Skin epidermis (tissue), 12 donors: ENCODE measurements around the gene SUCNR1.

ENCODE experiments used
- H3K27ac ChIP-seq, 21 experiments: fragments of 200-600 bp; sonication (generic) in 11 of 21; one replicate each; pipeline ENCODE4 v1.5.0; 2020; ENCODE audit warnings: mild to moderate bottlenecking in 3 of 21, inconsistent platforms in 2 of 21, moderate library complexity in 2 of 21
- H3K4me3 ChIP-seq, 7 experiments: fragments of 200-600 bp; sonication (generic) in 2 of 7; one replicate each; pipeline ENCODE4 v1.5.0; 2020; ENCODE audit warnings: inconsistent platforms in 2 of 7, mild to moderate bottlenecking in 2 of 7, moderate library complexity in 1 of 7

Gene SUCNR1

DNA sequence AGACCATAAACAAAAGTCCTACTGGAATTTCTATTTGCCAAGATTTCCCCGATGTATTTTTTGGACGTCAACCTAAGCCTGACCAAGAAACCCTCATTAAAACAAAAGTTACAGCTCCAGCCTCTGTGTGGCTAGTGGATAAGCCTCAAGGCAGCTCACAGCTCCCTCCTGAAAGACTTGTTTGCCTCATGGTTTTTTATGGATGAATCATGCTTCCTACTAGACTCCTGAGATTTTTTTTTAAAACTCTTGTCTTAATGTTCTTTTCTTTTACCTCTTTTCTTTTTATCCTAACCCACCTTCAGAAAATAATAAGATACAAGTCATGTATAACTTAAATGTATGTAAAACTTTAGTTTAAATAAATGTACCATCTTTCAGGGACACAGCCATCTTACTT, 52.4 kb downstream of the SUCNR1 start:
- H3K4me3 ChIP-seq: no peak overlapping the region
- peak overlapping the region in 18 of 21 experiments; percentile 48 to 88 (median 81) for H3K27ac ChIP-seq

DNA sequence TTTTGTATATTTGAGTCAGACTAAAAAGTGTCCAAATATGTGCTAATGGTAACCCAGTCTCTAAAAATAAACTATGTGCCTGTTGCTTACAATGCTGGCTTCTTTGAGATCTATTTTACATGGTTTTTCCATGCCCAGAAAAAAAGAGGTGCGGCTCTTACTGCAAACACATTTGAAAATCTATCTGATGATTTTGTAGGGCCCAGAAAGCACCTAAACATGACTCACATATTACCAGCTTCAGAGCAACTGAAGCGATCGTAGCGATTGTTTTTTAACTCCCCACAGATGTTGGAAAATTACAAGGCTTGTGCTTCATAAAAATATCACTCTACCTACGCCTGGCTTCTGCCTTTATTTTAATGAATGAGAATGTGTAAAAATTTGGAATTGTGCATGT, 53.5 kb downstream of the SUCNR1 start:
- no peak overlapping the region for H3K4me3 ChIP-seq
- peak overlapping the region in 20 of 21 experiments; percentile 31 to 88 (median 80) for H3K27ac ChIP-seq

DNA sequence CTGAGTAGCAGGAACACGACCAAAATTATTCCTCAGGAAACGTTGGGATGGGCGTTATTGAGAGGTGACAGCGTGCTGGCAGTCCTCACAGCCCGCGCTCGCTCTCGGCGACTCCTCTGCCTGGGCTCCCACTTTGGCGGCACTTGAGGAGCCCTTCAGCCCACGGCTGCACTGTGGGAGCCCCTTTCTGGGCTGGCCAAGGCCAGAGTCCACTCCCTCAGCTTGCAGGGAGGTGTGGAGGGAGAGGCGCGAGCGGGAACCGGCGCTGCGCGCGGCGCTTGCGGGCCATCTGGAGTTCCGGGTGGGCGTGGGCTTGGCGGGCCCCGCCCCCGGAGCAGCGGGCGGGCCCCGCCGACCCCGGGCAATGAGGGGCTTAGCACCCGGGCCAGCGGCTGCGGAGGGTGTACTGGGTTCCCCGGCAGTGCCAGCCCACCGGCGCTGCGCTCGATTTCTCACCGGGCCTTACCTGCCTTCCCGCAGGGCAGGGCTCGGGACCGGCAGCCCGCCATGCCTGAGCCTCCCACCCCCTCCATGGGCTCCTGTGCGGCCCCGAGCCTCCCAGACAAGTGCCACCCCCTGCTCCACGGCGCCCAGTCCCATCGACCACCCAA, 54.6 kb downstream of the SUCNR1 start:
- H3K4me3 ChIP-seq: peak overlapping the region in 2 of 7 experiments; percentile 7 to 20
- peak overlapping the region in 18 of 21 experiments; percentile 9 to 88 (median 79) for H3K27ac ChIP-seq

DNA sequence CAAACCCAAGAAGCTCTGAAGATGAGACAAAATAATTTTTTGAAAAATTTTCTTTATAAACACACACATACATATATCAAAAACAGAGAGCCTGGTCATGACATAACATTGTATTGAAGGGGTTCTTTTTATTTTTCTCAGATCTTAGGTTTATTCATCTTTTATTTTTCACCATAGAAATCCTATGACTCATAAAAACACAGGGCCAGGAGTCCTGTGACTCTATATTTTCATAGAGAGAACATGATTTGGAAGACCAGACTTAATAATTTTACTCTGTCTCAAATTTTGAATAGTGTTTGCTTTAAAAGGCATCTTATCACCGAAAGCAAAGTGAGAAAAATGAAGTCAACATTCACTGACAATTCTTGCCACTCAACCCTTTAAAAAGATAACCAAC, 57.7 kb downstream of the SUCNR1 start:
- H3K4me3 ChIP-seq: no peak overlapping the region
- peak overlapping the region in 4 of 21 experiments; percentile 17 to 65 (median 46) for H3K27ac ChIP-seq

DNA sequence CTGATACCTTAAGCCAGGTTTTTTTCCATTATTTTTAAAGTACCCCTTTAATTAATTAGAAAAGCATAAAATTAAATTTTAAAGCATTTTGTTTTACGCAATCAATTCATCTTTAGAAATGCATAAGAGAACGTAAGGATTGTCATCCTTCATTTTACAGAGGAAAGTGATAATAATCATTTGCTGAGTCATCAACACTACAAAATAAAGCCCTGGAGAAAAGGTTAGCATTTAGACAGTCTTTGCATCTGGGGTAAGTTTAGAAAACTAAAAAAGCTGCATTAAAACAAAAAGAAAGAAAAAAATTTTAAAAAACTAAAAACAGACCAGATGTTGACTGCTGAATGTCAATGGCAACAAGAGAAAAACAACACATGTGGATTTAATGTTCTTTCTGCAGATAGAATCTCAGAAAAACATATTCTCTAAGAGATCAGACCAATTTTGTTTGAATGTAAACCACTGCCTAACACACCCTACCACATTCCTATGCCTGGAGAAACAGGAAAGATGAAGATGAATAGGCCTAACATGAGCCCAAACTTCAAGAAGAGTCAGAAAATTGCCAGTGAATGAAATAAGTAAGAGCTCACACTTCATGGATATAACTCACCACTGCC, 59.9 kb downstream of the SUCNR1 start:
- H3K4me3 ChIP-seq: no peak overlapping the region
- peak overlapping the region in 14 of 21 experiments; percentile 13 to 86 (median 56) for H3K27ac ChIP-seq
